HUES48 (cell line): ENCODE measurements around the gene SEC24B.
"Not testable (repeated sequence)": the region's sequence is repeated elsewhere in the genome, so short reads cannot be mapped to it uniquely, and the experiment has no call there.

Source experiments
- H3K27ac ChIP-seq: one replicate; pipeline ENCODE4 v1.7.0; 2013; ENCODE audit warnings: low read depth, low read length, inconsistent platforms
- H3K27me3 ChIP-seq: 2 replicates; pipeline ENCODE4 v1.6.1; 2013; ENCODE audit warnings: mild to moderate bottlenecking, low read length; ENCODE audit not compliant: control insufficient read depth, insufficient read depth
- H3K36me3 ChIP-seq: 2 replicates; pipeline ENCODE4 v1.6.1; 2013; ENCODE audit warnings: low read length; ENCODE audit not compliant: control insufficient read depth, insufficient read depth
- H3K4me1 ChIP-seq: 2 replicates; pipeline ENCODE4 v1.6.1; 2013; ENCODE audit warnings: mild to moderate bottlenecking, low read length; ENCODE audit not compliant: control insufficient read depth, insufficient read depth
- H3K4me3 ChIP-seq: 2 replicates; pipeline ENCODE4 v1.5.1; 2013; ENCODE audit warnings: mild to moderate bottlenecking, low read depth, low read length
- H3K9ac ChIP-seq: 2 replicates; pipeline ENCODE4 v1.6.1; 2013; ENCODE audit warnings: mild to moderate bottlenecking, low read depth, low read length, moderate library complexity
- H3K9me3 ChIP-seq: 2 replicates; pipeline ENCODE4 v1.6.1; 2013; ENCODE audit warnings: low read length; ENCODE audit not compliant: control insufficient read depth, insufficient read depth

SEC24B gene

DNA sequence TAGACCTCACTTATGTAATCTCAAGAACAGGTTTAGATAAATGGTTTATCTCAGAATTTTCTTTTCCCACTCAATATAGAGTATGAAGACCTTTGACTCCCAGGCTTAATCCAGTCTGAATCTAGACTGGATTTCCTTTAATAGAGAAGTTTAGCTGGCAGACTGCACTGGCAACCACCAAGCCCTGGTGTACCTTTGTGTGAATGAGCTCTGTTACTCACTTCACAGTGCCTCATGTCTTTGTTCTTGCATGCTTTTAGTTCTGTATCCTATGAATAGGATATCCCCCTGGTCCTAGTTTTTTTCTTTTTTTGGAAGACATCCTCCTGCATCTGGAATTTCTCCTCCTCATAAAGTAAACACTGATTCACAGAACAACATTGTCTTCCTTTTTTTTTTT is 73.3 kb downstream of the SEC24B start:
- H3K27ac ChIP-seq: no peak overlapping the region
- H3K4me1 ChIP-seq: no peaks in the 10 kb centered on the region
- H3K9me3 ChIP-seq: no peaks in the 10 kb centered on the region
- no peak overlapping the region for H3K4me3 ChIP-seq
- H3K9ac ChIP-seq: no peak overlapping the region
- peaks cover 60% of the 10 kb centered on the region for H3K36me3 ChIP-seq
- H3K27me3 ChIP-seq: no peaks in the 10 kb centered on the region

DNA sequence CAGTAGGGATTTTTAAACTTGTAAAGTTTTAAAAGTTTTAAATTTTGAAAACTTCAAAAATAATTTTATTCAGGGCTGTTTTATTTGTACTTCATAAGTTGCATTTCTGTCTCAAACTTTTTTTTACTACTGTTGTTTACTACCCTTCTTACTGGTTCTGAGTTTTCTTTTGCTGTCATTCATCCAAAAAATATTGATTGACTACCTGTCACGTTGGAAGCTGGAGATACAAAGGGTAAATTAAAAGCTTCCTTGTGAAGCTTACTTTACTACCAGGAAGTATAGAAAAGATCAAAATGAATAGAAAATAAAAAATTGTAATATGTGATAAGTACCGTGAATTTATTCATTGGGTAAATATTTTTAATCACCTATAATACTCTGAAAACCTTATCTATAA is 77.1 kb downstream of the SEC24B start:
- H3K4me1 ChIP-seq: no peaks in the 10 kb centered on the region
- H3K27ac ChIP-seq: no peak overlapping the region
- H3K9me3 ChIP-seq: no peaks in the 10 kb centered on the region
- H3K9ac ChIP-seq: no peak overlapping the region
- H3K36me3 ChIP-seq: peaks cover 73% of the 10 kb centered on the region
- no peak overlapping the region for H3K4me3 ChIP-seq
- H3K27me3 ChIP-seq: no peaks in the 10 kb centered on the region

DNA sequence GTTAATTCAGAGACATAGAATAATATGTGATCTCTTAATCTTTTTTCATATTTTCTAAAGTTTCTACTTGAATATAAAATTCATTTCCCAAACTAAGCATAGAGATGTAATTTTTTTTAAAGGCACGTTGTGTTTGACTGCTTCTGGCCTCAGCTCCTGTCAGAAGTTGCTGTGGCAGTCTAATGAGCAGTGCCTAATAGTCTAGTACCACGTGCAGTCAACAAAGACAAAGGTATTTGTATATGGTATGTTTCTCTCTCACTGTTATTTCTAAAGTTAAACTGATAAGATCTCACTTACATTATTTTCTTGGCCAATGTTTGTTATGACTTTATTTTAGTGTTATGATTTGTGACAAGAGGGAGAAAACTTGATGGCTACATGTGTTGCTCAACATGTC is 77.8 kb downstream of the SEC24B start:
- H3K9me3 ChIP-seq: no peaks in the 10 kb centered on the region
- H3K4me3 ChIP-seq: no peak overlapping the region
- H3K4me1 ChIP-seq: no peaks in the 10 kb centered on the region
- H3K9ac ChIP-seq: no peak overlapping the region
- H3K36me3 ChIP-seq: peaks cover 72% of the 10 kb centered on the region
- no peak overlapping the region for H3K27ac ChIP-seq
- no peaks in the 10 kb centered on the region for H3K27me3 ChIP-seq

DNA sequence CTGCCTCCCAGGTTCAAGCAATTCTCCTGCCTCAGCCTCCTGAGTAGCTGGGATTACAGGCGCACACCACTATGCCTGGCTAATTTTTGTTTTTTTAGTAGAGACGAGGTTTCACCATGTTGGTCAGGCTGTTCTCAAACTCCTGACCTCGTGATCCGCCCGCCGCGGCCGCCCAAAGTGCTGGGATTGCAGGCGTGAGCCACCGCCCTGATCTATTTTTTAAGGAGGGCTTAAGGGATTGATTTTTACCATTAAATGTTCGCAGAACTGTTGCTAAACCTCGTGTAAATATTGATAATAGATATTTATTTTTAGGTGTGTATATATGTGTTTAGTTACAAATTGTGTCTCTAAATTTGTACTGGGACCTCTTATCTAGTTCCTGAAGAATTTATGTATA is 79.8 kb downstream of the SEC24B start:
- not testable (repeated sequence) for H3K9ac ChIP-seq, H3K4me3 ChIP-seq, H3K9me3 ChIP-seq, H3K4me1 ChIP-seq, H3K27me3 ChIP-seq, H3K27ac ChIP-seq
- H3K36me3 ChIP-seq: peaks cover 77% of the 10 kb centered on the region

DNA sequence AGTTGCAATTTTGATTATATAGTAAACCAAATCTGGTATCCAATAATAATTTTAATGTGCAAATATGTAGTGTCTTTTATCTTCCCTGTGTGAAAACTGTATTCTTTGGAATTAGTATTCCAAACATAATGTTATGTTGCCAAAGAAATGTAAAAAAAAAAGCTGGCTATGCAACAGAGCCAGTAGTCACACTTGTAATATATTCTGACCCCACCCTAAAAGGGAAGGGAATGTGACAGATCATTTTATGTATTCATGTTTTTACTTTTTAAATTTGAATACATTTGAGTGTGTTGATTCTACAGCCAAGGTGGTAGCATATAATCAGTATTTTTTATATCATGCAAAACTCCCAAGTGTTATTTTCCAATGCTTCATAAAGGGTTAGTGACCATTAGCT is 98.6 kb downstream of the SEC24B start:
- Histone ChIP-seq H3K36me3 (peaks cover 78% of the 10 kb centered on the region), H3K4me1 (no peaks in the 10 kb centered on the region), H3K9ac (no peak overlapping the region), H3K9me3 (no peaks in the 10 kb centered on the region), H3K4me3 (no peak overlapping the region), H3K27me3 (no peaks in the 10 kb centered on the region), H3K27ac (no peak overlapping the region)

DNA sequence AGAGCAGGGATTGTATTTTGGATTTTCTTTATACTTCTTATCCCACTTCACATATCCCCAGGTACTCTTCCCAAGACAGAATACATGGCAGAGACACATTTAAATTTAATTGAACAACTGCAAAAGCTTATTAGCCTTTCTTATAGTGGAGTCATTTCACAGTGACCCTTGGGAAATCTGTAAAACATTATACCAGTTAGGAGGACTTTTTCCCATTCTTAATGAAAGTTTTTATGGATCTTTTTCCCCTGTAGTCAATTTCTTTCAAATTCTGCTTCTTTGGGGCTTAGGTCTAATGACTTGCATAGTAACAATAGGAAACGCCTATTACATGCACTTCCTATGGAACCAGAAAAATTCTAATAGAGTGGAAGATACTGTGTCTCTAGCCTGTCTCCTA is 111.8 kb downstream of the SEC24B start:
- H3K9me3 ChIP-seq: no peaks in the 10 kb centered on the region
- H3K4me3 ChIP-seq: no peak overlapping the region
- H3K27ac ChIP-seq: no peak overlapping the region

DNA sequence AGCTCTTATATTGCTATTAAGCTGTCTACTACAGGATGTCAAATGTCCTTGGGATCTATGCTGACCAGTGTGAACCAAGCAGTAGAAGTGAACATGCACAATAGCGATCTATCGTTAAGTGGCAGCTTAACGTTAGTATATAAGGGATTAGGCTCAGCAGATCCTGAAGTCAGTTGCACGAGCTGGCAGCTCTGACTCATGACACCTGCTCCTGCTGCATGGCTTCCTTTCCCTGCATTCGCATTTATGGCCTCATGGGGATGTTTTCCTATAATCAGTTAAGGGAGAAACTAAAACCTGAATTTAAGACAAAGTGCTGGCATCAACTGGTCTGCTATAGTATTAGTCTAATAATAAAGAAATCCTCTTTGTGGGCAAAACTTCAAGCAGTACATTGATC is 113.8 kb downstream of the SEC24B start:
- H3K9ac ChIP-seq: no peak overlapping the region
- H3K27me3 ChIP-seq: no peaks in the 10 kb centered on the region
- H3K9me3 ChIP-seq: no peaks in the 10 kb centered on the region
- no peak overlapping the region for H3K4me3 ChIP-seq
- no peaks in the 10 kb centered on the region for H3K4me1 ChIP-seq
- H3K27ac ChIP-seq: no peak overlapping the region
- peaks cover 5% of the 10 kb centered on the region; the same call in 1 of the 2 replicates for H3K36me3 ChIP-seq

More for the DNA sequence above, 111.8 kb downstream of the SEC24B start:
- peaks cover 13% of the 10 kb centered on the region for H3K36me3 ChIP-seq
- H3K4me1 ChIP-seq: no peaks in the 10 kb centered on the region
- H3K9ac ChIP-seq: no peak overlapping the region
- no peaks in the 10 kb centered on the region for H3K27me3 ChIP-seq

DNA sequence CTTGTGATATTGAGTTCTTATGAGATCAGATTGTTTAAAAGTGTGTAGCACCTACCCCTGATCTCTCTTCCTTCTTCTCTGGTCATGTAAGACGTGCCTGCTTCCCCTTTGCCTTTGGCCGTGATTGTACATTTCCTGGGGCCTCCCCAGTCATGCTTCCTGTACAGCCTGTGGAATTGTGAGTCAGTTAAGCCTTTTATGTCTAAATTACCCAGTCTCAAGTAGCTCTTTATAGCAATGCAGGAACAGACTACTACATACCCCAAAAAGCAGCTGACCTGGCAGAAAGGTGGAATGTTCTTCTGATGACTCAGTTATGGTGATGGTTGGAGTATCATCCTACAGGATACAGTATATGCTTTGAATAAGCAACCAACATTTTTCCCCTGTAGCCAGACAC is 115.0 kb downstream of the SEC24B start:
- Histone ChIP-seq H3K36me3 (peaks cover 5% of the 10 kb centered on the region; the same call in 1 of the 2 replicates), H3K4me1 (no peaks in the 10 kb centered on the region), H3K9ac (no peak overlapping the region), H3K27ac (no peak overlapping the region), H3K27me3 (no peaks in the 10 kb centered on the region), H3K4me3 (no peak overlapping the region), H3K9me3 (no peaks in the 10 kb centered on the region)

DNA sequence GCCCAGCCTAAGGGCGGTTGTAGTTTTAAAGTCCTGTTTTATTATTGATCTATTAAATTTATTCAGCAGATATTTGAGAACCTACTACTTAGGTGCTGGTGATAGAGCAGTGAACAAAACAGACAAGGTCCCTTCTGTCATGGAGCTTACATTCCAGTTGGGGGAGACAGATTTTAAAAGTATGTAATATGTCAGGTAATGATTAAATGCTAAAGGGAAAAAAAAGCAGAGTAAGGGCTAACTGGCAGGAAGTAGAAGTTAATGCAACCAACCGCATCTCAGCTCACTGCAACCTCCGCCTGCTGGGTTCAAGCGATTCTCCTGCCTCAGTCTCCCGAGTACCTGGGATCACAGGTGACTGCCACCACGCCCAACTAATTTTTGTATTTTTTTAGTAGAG is 118.6 kb downstream of the SEC24B start:
- H3K4me1 ChIP-seq: no peaks in the 10 kb centered on the region
- H3K27ac ChIP-seq: no peak overlapping the region
- H3K9ac ChIP-seq: no peak overlapping the region
- no peaks in the 10 kb centered on the region for H3K27me3 ChIP-seq
- H3K9me3 ChIP-seq: no peaks in the 10 kb centered on the region
- H3K4me3 ChIP-seq: no peak overlapping the region
- no peaks in the 10 kb centered on the region for H3K36me3 ChIP-seq

DNA sequence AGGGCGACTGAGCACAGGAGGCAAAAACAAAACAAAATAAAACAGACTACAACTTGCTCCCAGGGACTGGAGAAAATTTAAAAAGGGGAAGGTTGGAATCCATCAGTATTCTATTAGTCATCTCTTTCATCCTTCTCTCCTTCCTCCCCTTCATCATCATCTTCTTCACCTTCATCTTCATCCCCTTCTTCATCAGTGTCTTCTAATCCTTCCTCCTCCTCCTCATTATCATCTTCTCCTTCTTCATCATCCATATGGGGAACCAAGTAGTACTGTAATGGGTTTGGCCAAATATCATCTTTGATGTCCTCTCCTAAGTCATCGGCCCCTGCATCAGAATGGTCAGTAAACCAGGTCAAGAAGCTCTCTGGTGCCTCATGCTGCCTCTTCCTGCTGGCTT is 119.5 kb downstream of the SEC24B start:
- H3K9ac ChIP-seq: no peak overlapping the region

DNA sequence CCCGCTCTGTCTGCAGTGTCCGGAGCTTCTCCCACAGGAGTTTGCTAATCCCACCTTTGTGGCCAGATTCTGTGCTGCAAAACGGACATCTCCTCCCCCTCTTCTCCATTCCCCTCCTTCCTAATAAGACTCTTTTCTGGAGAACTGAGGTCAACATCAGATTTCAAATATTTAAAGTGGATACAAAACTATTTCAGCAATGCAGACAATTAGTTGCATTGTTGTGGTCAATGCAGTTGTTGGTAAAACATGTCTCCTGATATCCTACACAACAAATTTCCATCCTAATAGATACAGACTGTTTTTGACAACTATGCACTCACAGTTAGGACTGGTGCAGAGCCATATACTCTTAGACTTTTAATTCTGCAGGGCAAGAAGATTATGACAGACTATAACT is 121.4 kb downstream of the SEC24B start:
- H3K4me3 ChIP-seq: no peak overlapping the region
- no peaks in the 10 kb centered on the region; the same call in 1 of the 2 replicates for H3K27me3 ChIP-seq
- H3K27ac ChIP-seq: no peak overlapping the region
- H3K9ac ChIP-seq: no peak overlapping the region
- H3K4me1 ChIP-seq: peaks cover 7% of the 10 kb centered on the region
- H3K9me3 ChIP-seq: no peaks in the 10 kb centered on the region
- H3K36me3 ChIP-seq: no peaks in the 10 kb centered on the region

More for the DNA sequence above, 119.5 kb downstream of the SEC24B start:
- H3K27ac ChIP-seq: no peak overlapping the region
- H3K36me3 ChIP-seq: no peaks in the 10 kb centered on the region
- no peaks in the 10 kb centered on the region for H3K27me3 ChIP-seq
- H3K9me3 ChIP-seq: no peaks in the 10 kb centered on the region
- H3K4me3 ChIP-seq: no peak overlapping the region
- H3K4me1 ChIP-seq: no peaks in the 10 kb centered on the region

DNA sequence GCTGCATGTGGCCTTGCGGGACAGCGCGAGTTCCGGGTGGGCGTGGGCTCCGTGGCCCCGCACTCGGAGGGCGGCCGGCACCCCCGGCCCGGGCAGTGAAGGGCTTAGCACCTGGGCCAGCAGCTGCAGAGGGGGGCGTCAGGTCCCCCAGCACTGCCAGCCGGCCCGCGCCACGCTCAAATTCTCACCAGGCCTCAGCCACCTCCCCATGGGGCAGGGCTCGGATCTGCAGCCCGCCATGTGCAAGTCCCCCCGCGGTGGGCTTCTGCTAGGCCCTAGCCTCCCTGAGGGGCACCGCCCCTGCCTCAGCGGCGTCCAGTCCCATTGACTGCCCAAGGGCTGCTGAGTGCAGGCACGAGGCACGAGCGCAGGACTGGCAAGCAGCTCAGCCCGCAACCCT is 123.8 kb downstream of the SEC24B start:
- Histone ChIP-seq H3K9ac (no peak overlapping the region), H3K9me3 (no peaks in the 10 kb centered on the region), H3K27me3 (no peaks in the 10 kb centered on the region; the same call in 1 of the 2 replicates), H3K36me3 (no peaks in the 10 kb centered on the region), H3K4me3 (no peak overlapping the region), H3K27ac (no peak overlapping the region), H3K4me1 (peaks cover 13% of the 10 kb centered on the region)
